ENCODE results near the gene SYNGR1.

Gene SYNGR1

GRCh38 chr22:39302431-39302960 is 47.3 kb upstream of the SYNGR1 start:
- Histone ChIP-seq H3K9ac (ENCODE audit: low read length) (no peak overlapping the region), H3K4me2 (ENCODE audit: low read length) (no peak overlapping the region), H3K9me3 (ENCODE audit: insufficient read depth, low read depth, low read length) (peaks cover 7% of the 10 kb centered on the region), H3K27me3 (ENCODE audit: insufficient read depth, low read length) (no peaks in the 10 kb centered on the region), H3K18ac (ENCODE audit: low read length) (no peak overlapping the region), H4K91ac (ENCODE audit: low read depth, low read length) (no peak overlapping the region), H3K4me3 (ENCODE audit: low read depth, low read length) (no peak overlapping the region), H2BK120ac (ENCODE audit: insufficient read depth, low read length, poor library complexity) (no peak overlapping the region), H3K27ac (ENCODE audit: low read depth, low read length) (no peak overlapping the region), H2AK5ac (ENCODE audit: low read length) (no peak overlapping the region), H3K14ac (ENCODE audit: low read length) (no peak overlapping the region), H2AFZ (ENCODE audit: insufficient read depth, low read length, poor library complexity) (no peak overlapping the region), H2BK5ac (ENCODE audit: low read depth, low read length, poor library complexity) (no peak overlapping the region), H3K79me1 (ENCODE audit: low read length) (peaks cover 24% of the 10 kb centered on the region), H3K4me1 (ENCODE audit: control insufficient read depth in 1 of 2, insufficient read depth in 2 of 2, low read length in 2 of 2) (peaks cover 42 to 46% of the 10 kb centered on the region in 2 experiments), H4K12ac (ENCODE audit: low read depth, low read length) (no peak overlapping the region), H3K36me3 (ENCODE audit: control insufficient read depth in 1 of 2, insufficient read depth in 2 of 2, low read length in 2 of 2) (no peaks in the 10 kb centered on the region), H2BK12ac (ENCODE audit: low read length) (no peak overlapping the region), H4K8ac (ENCODE audit: low read depth, low read length) (no peak overlapping the region), H3K79me2 (ENCODE audit: control insufficient read depth, insufficient read depth, low read length, poor library complexity) (peaks cover 2% of the 10 kb centered on the region), H3K4ac (ENCODE audit: low read depth, low read length) (no peak overlapping the region), H3K23ac (ENCODE audit: low read length) (no peak overlapping the region)
- no peak for DNase-seq
- no CpG with 5 or more reads among the region's 2 CpGs for WGBS (ENCODE audit: extremely low coverage, insufficient coverage, insufficient read length)

- no peak overlapping the region for H4K91ac ChIP-seq (ENCODE audit: low read depth, low read length)
- H3K79me2 ChIP-seq (ENCODE audit: control insufficient read depth, insufficient read depth, low read length, poor library complexity), result peaks cover 2% of the 10 kb centered on the region
- no peak overlapping the region for H3K4ac ChIP-seq (ENCODE audit: low read depth, low read length)
- DNase-seq, result no peak
- no peak overlapping the region for H3K27ac ChIP-seq (ENCODE audit: low read depth, low read length)
- H3K23ac ChIP-seq (ENCODE audit: low read length), result no peak overlapping the region
- no peak overlapping the region for H2BK12ac ChIP-seq (ENCODE audit: low read length)
- H3K9me3 ChIP-seq (ENCODE audit: insufficient read depth, low read depth, low read length), result peaks cover 7% of the 10 kb centered on the region
- H2BK120ac ChIP-seq (ENCODE audit: insufficient read depth, low read length, poor library complexity), result no peak overlapping the region
- peaks cover 17% of the 10 kb centered on the region for H3K79me1 ChIP-seq (ENCODE audit: low read length)
- H3K27me3 ChIP-seq (ENCODE audit: insufficient read depth, low read length), result no peaks in the 10 kb centered on the region
- no peak overlapping the region for H4K8ac ChIP-seq (ENCODE audit: low read depth, low read length)
- no peaks in the 10 kb centered on the region for H3K36me3 ChIP-seq (ENCODE audit: control insufficient read depth in 1 of 2, insufficient read depth in 2 of 2, low read length in 2 of 2)
- H3K9ac ChIP-seq (ENCODE audit: low read length), result no peak overlapping the region
- no peak overlapping the region for H4K12ac ChIP-seq (ENCODE audit: low read depth, low read length)
- no peak overlapping the region for H2AFZ ChIP-seq (ENCODE audit: insufficient read depth, low read length, poor library complexity)
- no peak overlapping the region for H3K4me3 ChIP-seq (ENCODE audit: low read depth, low read length)
- H3K18ac ChIP-seq (ENCODE audit: low read length), result no peak overlapping the region
- no peak overlapping the region for H3K4me2 ChIP-seq (ENCODE audit: low read length)
- peaks cover 37 to 39% of the 10 kb centered on the region in 2 experiments for H3K4me1 ChIP-seq (ENCODE audit: control insufficient read depth in 1 of 2, insufficient read depth in 2 of 2, low read length in 2 of 2)
- no peak overlapping the region for H2AK5ac ChIP-seq (ENCODE audit: low read length)
- H2BK5ac ChIP-seq (ENCODE audit: low read depth, low read length, poor library complexity), result no peak overlapping the region
- H3K14ac ChIP-seq (ENCODE audit: low read length), result no peak overlapping the region
- WGBS (ENCODE audit: extremely low coverage, insufficient coverage, insufficient read length), result no CpG with 5 or more reads among the region's 11 CpGs
Measured at GRCh38 chr22:39303358-39303757, 46.4 kb upstream of the SYNGR1 start.

GRCh38 chr22:39303892-39304671 is 45.7 kb upstream of the SYNGR1 start:
- Histone ChIP-seq H3K79me1 (ENCODE audit: low read length) (peaks cover 24% of the 10 kb centered on the region), H3K14ac (ENCODE audit: low read length) (peak overlapping the region; percentile 45), H4K91ac (ENCODE audit: low read depth, low read length) (peak overlapping the region; percentile 12), H2BK120ac (ENCODE audit: insufficient read depth, low read length, poor library complexity) (no peak overlapping the region), H3K4me1 (ENCODE audit: control insufficient read depth in 1 of 2, insufficient read depth in 2 of 2, low read length in 2 of 2) (peaks cover 39 to 40% of the 10 kb centered on the region in 2 experiments), H3K18ac (ENCODE audit: low read length) (no peak overlapping the region), H3K4me3 (ENCODE audit: low read depth, low read length) (no peak overlapping the region), H3K27me3 (ENCODE audit: insufficient read depth, low read length) (no peaks in the 10 kb centered on the region), H2BK12ac (ENCODE audit: low read length) (peak overlapping the region; percentile 44), H3K4ac (ENCODE audit: low read depth, low read length) (no peak overlapping the region), H3K9me3 (ENCODE audit: insufficient read depth, low read depth, low read length) (peaks cover 7% of the 10 kb centered on the region), H2AFZ (ENCODE audit: insufficient read depth, low read length, poor library complexity) (no peak overlapping the region), H3K4me2 (ENCODE audit: low read length) (no peak overlapping the region), H3K79me2 (ENCODE audit: control insufficient read depth, insufficient read depth, low read length, poor library complexity) (peaks cover 2% of the 10 kb centered on the region), H3K9ac (ENCODE audit: low read length) (no peak overlapping the region), H3K23ac (ENCODE audit: low read length) (no peak overlapping the region), H2AK5ac (ENCODE audit: low read length) (no peak overlapping the region), H2BK5ac (ENCODE audit: low read depth, low read length, poor library complexity) (no peak overlapping the region), H3K36me3 (ENCODE audit: control insufficient read depth in 1 of 2, insufficient read depth in 2 of 2, low read length in 2 of 2) (no peaks in the 10 kb centered on the region), H3K27ac (ENCODE audit: low read depth, low read length) (no peak overlapping the region), H4K12ac (ENCODE audit: low read depth, low read length) (no peak overlapping the region), H4K8ac (ENCODE audit: low read depth, low read length) (peak overlapping the region; percentile 20)
- DNase-seq, result no peak
- no CpG with 5 or more reads among the region's 16 CpGs for WGBS (ENCODE audit: extremely low coverage, insufficient coverage, insufficient read length)

- Histone ChIP-seq H3K9me3 (ENCODE audit: insufficient read depth, low read depth, low read length) (peaks cover 7% of the 10 kb centered on the region), H3K9ac (ENCODE audit: low read length) (no peak overlapping the region), H3K18ac (ENCODE audit: low read length) (no peak overlapping the region), H3K23ac (ENCODE audit: low read length) (no peak overlapping the region), H2BK5ac (ENCODE audit: low read depth, low read length, poor library complexity) (no peak overlapping the region), H3K4me3 (ENCODE audit: low read depth, low read length) (no peak overlapping the region), H2AK5ac (ENCODE audit: low read length) (peak overlapping the region; percentile 19), H3K27ac (ENCODE audit: low read depth, low read length) (no peak overlapping the region), H3K4me1 (ENCODE audit: control insufficient read depth in 1 of 2, insufficient read depth in 2 of 2, low read length in 2 of 2) (peaks cover 33 to 38% of the 10 kb centered on the region in 2 experiments), H3K4me2 (ENCODE audit: low read length) (no peak overlapping the region), H4K12ac (ENCODE audit: low read depth, low read length) (no peak overlapping the region), H3K79me2 (ENCODE audit: control insufficient read depth, insufficient read depth, low read length, poor library complexity) (no peaks in the 10 kb centered on the region), H3K27me3 (ENCODE audit: insufficient read depth, low read length) (no peaks in the 10 kb centered on the region), H2BK120ac (ENCODE audit: insufficient read depth, low read length, poor library complexity) (no peak overlapping the region), H4K8ac (ENCODE audit: low read depth, low read length) (no peak overlapping the region), H3K36me3 (ENCODE audit: control insufficient read depth in 1 of 2, insufficient read depth in 2 of 2, low read length in 2 of 2) (peaks cover 3 to 4% of the 10 kb centered on the region in 2 experiments), H3K14ac (ENCODE audit: low read length) (no peak overlapping the region), H3K4ac (ENCODE audit: low read depth, low read length) (no peak overlapping the region), H3K79me1 (ENCODE audit: low read length) (peaks cover 17% of the 10 kb centered on the region), H4K91ac (ENCODE audit: low read depth, low read length) (peak overlapping the region; percentile 4), H2BK12ac (ENCODE audit: low read length) (peak overlapping the region; percentile 25), H2AFZ (ENCODE audit: insufficient read depth, low read length, poor library complexity) (no peak overlapping the region)
- DNase-seq, result peak; percentile 81 to 85
- WGBS (ENCODE audit: extremely low coverage, insufficient coverage, insufficient read length), result no CpG with 5 or more reads among the region's 14 CpGs
Measured at GRCh38 chr22:39306456-39307361, 43.1 kb upstream of the SYNGR1 start.

All from trophoblast cell (in vitro differentiated cells and primary cell).